ENCODE results near the gene SMIM27. TPM values are rescaled to one million over a fixed set of nuclear protein-coding genes. Genes with fewer than 3 reads are reported as not detected.
"Not testable (repeated sequence)": the region's sequence is repeated elsewhere in the genome, so short reads cannot be mapped to it uniquely, and the experiment has no call there.

SMIM27 gene
- total RNA-seq, 2 experiments from 2014 or later, result 30.4 to 34.9 TPM

DNA sequence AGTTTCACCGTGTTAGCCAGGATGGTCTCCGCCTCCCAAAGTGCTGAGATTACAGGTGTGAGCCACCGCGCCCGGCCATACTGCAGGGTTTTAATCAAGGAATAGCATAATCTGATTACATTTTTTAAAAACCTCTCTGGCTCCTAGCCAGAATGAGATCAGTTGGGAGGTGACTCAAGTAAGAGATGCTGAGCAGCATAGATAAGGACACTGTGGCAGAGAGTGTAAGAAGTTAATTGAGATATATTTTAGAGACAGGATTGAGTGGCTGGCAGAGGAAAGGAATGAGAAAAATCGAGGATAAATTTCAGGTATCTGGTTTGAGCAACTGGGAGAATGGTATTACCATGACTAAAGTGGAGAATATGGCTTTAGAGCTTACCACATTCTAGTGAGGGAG, 18.8 kb upstream of the SMIM27 start:
- H3K27me3 Mint-ChIP-seq, result no peaks in the 10 kb centered on the region
- H3K4me1 Mint-ChIP-seq, result peaks cover 1% of the 10 kb centered on the region
- no peak overlapping the region for H3K4me3 Mint-ChIP-seq
- no peak for ATAC-seq (ENCODE audit: low read depth)
- POLR2A ChIA-PET, result interaction anchor here (0.8 kb wide), 1 partner anchor 18 kb away, joined by 3 read pairs; no protein-coding TSS in a partner anchor
- H3K27ac Mint-ChIP-seq, result no peak overlapping the region
- H3K36me3 Mint-ChIP-seq, result peaks cover 24% of the 10 kb centered on the region
- no peak for DNase-seq
- no peaks in the 10 kb centered on the region for H3K9me3 Mint-ChIP-seq

DNA sequence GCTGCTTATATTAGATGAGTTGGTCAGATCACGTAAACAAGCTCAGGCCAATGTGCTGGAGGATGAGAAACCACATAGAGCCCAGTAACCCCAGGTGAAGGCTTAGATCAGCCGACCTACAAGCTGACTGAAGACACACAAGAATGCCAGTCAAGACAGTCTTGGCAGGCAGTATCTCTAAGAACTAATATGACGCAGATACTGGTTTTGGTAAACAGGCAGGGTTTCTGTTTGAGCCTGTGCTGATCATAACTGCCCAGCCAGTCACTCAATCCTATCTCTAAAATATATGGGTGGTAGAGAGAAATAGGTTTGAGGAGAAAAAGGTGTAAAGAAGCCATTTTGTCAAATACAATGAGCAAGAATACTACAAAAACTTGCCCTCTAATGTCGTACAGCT, 18.3 kb upstream of the SMIM27 start:
- DNase-seq, result no peak
- POLR2A ChIA-PET, result interaction anchor here (0.8 kb wide), 1 partner anchor 17 kb away, joined by 3 read pairs; no protein-coding TSS in a partner anchor
- no peak for ATAC-seq (ENCODE audit: low read depth)
- peaks cover 22% of the 10 kb centered on the region for H3K36me3 Mint-ChIP-seq
- H3K9me3 Mint-ChIP-seq, result no peaks in the 10 kb centered on the region
- no peak overlapping the region for H3K27ac Mint-ChIP-seq
- no peaks in the 10 kb centered on the region for H3K4me1 Mint-ChIP-seq
- no peaks in the 10 kb centered on the region for H3K27me3 Mint-ChIP-seq
- H3K4me3 Mint-ChIP-seq, result no peak overlapping the region

DNA sequence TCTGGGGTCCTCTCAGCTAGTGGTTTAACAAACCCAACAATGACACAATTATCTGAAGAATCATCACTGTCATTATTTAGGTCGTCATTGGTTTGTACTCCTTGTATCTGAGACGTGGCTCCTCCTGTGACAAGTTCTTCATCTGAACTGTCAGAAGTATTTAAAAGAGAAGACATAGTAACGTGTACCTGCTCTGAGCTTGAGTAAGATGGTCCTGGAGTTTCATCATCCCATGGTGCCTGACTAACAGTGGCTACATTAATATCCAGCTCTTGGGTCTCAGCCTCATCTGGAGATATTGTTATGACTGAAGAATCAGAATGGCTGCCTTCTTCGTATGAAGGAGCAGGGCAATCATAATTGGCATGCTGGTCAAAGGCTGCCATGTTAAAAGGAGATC, 9.1 kb upstream of the SMIM27 start:
- no peaks in the 10 kb centered on the region for H3K27me3 Mint-ChIP-seq
- no peak overlapping the region for H3K4me3 Mint-ChIP-seq
- H3K9me3 Mint-ChIP-seq, result no peaks in the 10 kb centered on the region
- ATAC-seq (ENCODE audit: low read depth), result no peak
- no peak overlapping the region for H3K27ac Mint-ChIP-seq
- POLR2A ChIA-PET, result no interaction called here
- no peak for DNase-seq
- H3K4me1 Mint-ChIP-seq, result peaks cover 10% of the 10 kb centered on the region
- H3K36me3 Mint-ChIP-seq, result peaks cover 20% of the 10 kb centered on the region

DNA sequence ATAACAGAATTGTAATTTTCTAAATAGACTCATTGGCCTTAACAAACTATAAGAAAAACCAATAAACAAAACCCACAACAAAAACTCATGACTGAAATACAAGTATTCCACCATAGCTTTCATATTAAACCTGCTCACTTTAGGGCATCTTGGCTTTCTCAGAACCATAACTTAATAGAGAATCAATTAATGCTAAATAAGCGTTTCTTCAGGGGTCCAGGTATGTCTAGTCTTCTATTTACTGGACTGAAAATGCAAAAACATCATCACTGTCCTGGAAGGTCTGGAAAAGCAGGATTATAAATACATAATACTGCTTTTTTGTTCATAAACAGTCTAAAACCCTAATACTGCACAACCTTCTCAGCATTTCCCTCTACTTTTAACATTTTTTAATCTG, 6.2 kb upstream of the SMIM27 start:
- H3K27me3 Mint-ChIP-seq, result no peaks in the 10 kb centered on the region
- DNase-seq (no peak), ATAC-seq (ENCODE audit: low read depth) (no peak)
- no peak overlapping the region for H3K4me3 Mint-ChIP-seq
- peaks cover 23% of the 10 kb centered on the region for H3K36me3 Mint-ChIP-seq
- POLR2A ChIA-PET, result no interaction called here
- H3K4me1 Mint-ChIP-seq, result peaks cover 21% of the 10 kb centered on the region
- H3K27ac Mint-ChIP-seq, result no peak overlapping the region
- no peaks in the 10 kb centered on the region for H3K9me3 Mint-ChIP-seq

DNA sequence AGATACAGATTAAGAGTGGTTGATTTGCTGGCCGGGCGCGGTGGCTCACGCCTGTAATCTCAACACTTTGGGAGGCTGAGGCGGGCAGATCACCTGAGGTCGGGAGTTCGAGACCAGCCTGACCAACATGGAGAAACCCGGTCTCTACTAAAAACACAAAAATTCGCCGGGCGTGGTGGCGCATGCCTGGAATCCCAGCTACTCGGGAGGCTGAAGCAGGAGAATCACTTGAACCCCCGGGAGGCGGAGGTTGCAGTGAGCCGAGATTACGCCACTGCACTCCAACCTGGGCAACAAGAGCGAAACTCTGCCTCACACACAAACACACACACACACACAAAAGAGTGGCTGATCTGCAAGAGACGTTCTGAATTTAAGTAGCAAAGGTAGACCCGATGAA, 3.9 kb upstream of the SMIM27 start:
- H3K4me3 Mint-ChIP-seq; H3K27me3 Mint-ChIP-seq; POLR2A ChIA-PET; DNase-seq; H3K9me3 Mint-ChIP-seq; ATAC-seq (ENCODE audit: low read depth); H3K27ac Mint-ChIP-seq: not testable (repeated sequence)
- Mint-ChIP-seq H3K4me1 (peaks cover 22% of the 10 kb centered on the region), H3K36me3 (peaks cover 17% of the 10 kb centered on the region)

DNA sequence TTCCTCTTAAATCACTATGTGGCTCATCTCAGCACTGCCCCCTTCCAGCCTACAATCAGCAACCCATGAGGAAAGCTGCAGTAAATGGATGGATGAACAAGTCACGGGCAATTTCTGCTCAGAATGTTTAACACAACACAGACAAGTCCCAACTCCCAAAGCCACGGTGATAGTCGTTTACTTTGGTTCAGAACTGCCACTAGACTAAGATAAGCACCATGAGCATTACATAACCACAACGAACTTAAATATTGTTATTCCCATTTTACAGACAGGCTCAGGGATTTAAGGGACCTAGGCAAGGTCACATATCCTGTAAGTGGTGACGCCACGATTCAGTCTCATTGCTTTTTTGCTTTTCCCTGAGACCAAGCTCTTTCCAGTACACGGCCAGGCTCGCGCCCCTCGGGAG, 2.0 kb upstream of the SMIM27 start:
- Mint-ChIP-seq H3K9me3 (no peaks in the 10 kb centered on the region), H3K27ac (peak overlapping the region; percentile 81), H3K36me3 (peaks cover 14% of the 10 kb centered on the region), H3K27me3 (no peaks in the 10 kb centered on the region), H3K4me3 (peak overlapping the region; percentile 98), H3K4me1 (peaks cover 28% of the 10 kb centered on the region)
- POLR2A ChIA-PET, result interaction anchor here (0.6 to 4.5 kb wide), 12 partner anchors 9 to 171 kb away, joined by 3 to 47 read pairs (median 5); partner anchors contain the start of genes ACO1, NDUFB6 and RIGI
- no peak for ATAC-seq (ENCODE audit: low read depth)
- no peak for DNase-seq

DNA sequence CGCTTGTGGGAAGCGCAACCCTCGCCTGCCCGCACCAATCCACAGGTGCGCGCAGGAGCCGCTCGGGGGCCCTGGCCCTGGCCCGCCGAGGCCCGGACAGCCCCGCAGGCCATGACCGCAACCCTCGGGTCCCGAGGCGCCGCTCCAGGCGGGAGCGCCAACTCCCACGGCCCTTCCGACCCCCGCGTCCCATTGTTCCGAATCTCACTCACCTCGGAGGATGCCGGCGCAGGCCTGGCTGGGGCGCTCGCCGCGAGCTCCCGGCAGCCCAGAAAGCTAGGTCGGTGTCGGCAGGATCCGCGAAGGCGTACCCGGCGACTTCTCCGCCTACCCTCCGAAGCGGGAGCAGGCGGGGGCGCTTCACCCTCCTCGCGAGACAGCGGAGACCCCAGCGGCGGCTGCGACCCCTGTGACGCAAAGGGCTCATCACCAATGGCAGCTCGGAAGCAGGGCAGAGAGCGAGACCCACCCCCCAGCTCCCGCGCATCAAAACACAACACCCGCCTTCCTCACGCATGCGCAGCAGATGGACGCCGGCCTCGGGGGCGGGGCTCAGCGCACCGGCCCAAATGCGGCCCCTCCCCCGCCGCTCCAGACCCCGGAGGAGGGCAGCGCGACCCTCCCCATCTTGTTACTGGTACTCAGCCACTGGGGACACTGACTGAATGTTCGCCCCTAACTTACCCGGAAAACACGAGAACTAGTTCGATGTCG, 1.4 kb upstream of the SMIM27 start:
- Mint-ChIP-seq H3K36me3 (peaks cover 14% of the 10 kb centered on the region), H3K27ac (peak overlapping the region; percentile 92), H3K9me3 (no peaks in the 10 kb centered on the region), H3K4me3 (peak overlapping the region; percentile 98), H3K27me3 (no peaks in the 10 kb centered on the region), H3K4me1 (peaks cover 28% of the 10 kb centered on the region)
- ATAC-seq (ENCODE audit: low read depth) (peak; percentile 77), DNase-seq (peak; percentile 94)
- POLR2A ChIA-PET, result interaction anchor here (0.6 to 4.5 kb wide), 14 partner anchors 9 to 448 kb away, joined by 3 to 47 read pairs (median 5); partner anchors contain the start of genes ACO1, NDUFB6 and RIGI

DNA sequence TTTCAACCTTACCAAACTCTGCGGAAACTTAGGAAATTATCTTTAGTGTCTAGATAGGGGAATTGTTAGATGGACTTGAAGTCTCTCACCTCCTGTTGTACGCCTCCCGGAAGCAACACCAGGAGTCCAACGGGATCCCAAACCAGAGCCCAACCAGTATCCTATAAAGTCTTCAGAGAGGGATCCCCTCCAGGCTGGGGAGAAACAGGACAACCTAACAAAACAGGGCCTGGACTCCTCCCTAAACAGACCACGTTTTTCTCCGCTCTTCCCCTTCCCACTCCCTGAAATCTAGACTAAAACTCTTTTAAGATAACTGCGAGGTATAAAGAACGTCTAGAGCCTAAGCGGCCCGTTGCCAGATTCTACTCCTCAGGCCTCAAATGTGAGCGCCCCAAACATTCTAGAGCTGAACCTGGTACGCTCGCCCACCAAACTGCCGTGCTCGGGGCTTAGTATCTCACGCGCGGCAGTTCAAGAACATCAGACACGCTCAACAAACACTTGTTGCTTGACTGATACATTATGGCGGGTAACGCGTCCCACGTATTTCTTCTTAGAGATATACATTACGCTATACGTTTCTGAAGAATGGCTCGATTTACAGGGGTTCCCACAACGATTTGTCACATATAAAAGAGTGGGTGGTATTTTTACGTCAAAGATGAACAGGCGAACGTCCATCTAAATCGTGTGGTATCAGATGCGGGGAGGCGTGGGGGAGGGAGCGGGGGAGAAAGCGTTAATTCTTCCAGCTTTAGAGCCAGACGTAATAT, 663 bp upstream of the SMIM27 start:
- no peaks in the 10 kb centered on the region for H3K9me3 Mint-ChIP-seq
- H3K4me3 Mint-ChIP-seq, result peak overlapping the region; percentile 98
- H3K27me3 Mint-ChIP-seq, result no peaks in the 10 kb centered on the region
- H3K4me1 Mint-ChIP-seq, result peaks cover 28% of the 10 kb centered on the region
- peak; percentile 8 for ATAC-seq (ENCODE audit: low read depth)
- peaks cover 16% of the 10 kb centered on the region for H3K36me3 Mint-ChIP-seq
- POLR2A ChIA-PET, result interaction anchor here (0.5 to 4.5 kb wide), 13 partner anchors 14 to 954 kb away, joined by 3 to 47 read pairs (median 5); partner anchors contain the start of genes ACO1, NDUFB6 and RIGI
- DNase-seq, result peak; percentile 62
- H3K27ac Mint-ChIP-seq, result peak overlapping the region; percentile 92

DNA sequence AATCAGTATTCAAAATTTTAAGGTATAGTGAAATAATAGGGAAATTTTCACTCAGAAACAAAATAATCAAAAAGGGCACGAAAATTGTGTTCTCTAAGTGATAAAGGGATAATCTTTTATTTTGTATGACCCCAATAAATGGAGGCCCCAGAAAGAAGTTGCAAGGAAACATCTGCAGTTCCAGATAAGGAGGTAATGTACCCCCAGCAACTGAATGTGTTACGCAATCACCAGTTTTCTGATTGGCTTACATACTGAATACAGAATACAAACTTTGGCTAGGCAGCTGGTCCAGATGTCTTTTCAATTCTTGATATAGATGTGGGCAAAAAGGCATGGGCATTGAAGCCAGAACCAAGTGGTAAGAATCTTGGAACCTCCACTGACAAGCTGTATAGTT, 2.0 kb downstream of the SMIM27 start:
- H3K4me3 Mint-ChIP-seq, result no peak overlapping the region
- no peak overlapping the region for H3K27ac Mint-ChIP-seq
- POLR2A ChIA-PET, result no interaction called here

DNA sequence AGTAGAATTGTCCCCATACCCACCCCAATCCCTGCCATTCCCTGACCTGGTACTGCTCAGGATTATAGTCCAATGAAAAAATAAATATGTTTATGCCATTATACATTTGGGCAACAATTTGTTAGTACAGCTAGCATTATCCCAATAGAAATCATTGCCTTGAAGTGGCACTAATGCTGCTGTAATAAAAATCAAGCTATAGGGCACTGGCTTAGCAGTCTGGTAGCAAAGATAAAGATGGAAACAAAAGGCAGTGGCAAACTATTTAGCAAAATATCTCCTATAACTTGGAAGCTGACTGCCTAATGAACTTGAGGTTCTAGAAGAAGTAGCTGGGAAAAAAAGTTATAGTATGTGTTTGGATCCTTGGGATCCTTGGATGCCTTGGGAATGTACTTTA, 2.5 kb downstream of the SMIM27 start:
- POLR2A ChIA-PET, result no interaction called here
- Mint-ChIP-seq H3K4me3 (no peak overlapping the region), H3K4me1 (peaks cover 21% of the 10 kb centered on the region), H3K27ac (no peak overlapping the region), H3K27me3 (no peaks in the 10 kb centered on the region), H3K9me3 (no peaks in the 10 kb centered on the region), H3K36me3 (peaks cover 18% of the 10 kb centered on the region)
- DNase-seq, result no peak
- ATAC-seq (ENCODE audit: low read depth), result no peak

More for the DNA sequence above, 2.0 kb downstream of the SMIM27 start:
- Mint-ChIP-seq H3K36me3 (peaks cover 15% of the 10 kb centered on the region), H3K27me3 (no peaks in the 10 kb centered on the region), H3K9me3 (no peaks in the 10 kb centered on the region), H3K4me1 (peaks cover 21% of the 10 kb centered on the region)
- DNase-seq (no peak), ATAC-seq (ENCODE audit: low read depth) (no peak)

DNA sequence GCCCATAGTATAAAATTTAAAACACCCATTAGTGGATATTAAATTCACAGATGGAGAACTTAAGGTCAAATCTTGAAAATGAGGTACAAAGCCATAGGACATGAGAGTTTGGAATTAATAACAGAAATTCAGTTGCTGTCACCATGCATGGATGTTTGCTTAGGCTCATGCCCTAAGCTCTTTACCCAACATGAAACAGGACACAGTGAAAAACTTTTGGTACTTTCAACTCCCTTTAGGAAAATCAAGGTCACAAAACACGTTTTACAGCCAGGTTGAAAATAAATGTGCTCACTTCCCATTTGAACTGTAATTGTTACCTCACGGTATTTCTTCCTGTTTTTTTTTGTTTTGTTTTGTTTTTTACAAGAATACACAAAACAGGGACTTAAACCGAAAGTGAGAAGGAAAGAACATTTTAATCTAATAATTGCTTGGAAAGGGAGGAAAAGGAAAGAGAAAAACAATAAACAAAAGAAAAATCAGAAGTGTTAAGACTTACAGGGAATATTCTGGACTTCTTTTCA, 6.3 kb downstream of the SMIM27 start:
- no peak overlapping the region for H3K27ac Mint-ChIP-seq
- peaks cover 17% of the 10 kb centered on the region for H3K4me1 Mint-ChIP-seq
- ATAC-seq (ENCODE audit: low read depth) (no peak), DNase-seq (no peak)
- H3K36me3 Mint-ChIP-seq, result peaks cover 20% of the 10 kb centered on the region
- POLR2A ChIA-PET, result no interaction called here
- H3K9me3 Mint-ChIP-seq, result no peaks in the 10 kb centered on the region
- no peaks in the 10 kb centered on the region for H3K27me3 Mint-ChIP-seq
- no peak overlapping the region for H3K4me3 Mint-ChIP-seq

DNA sequence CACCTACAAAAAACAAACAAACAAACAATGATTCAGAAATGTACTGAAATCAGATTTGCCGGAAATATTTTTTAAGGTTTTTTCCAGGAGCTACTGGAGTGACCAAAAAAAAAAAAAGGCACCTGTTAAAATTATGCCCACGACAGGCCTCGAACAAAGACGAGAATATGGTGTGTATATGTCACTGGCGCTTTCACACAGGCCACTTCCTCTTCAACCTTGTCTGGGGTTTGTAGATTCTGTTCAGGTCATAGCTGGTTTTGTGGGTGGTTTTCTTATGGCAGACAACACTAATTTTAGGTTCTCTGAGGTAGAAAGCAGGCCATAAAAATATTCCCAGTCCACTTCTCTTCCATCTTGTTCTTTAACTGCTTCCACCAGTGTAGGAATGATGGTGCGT, 13.8 kb downstream of the SMIM27 start:
- Mint-ChIP-seq H3K4me1 (peaks cover 19% of the 10 kb centered on the region), H3K27me3 (no peaks in the 10 kb centered on the region), H3K4me3 (peak overlapping the region; percentile 29), H3K36me3 (peaks cover 27% of the 10 kb centered on the region), H3K27ac (peak overlapping the region; percentile 57), H3K9me3 (no peaks in the 10 kb centered on the region)
- peak; percentile 63 for ATAC-seq (ENCODE audit: low read depth)
- POLR2A ChIA-PET, result interaction anchor here (0.7 to 2.0 kb wide), 2 partner anchors 10 to 15 kb away, joined by 3 to 9 read pairs; partner anchors contain the start of genes SMIM27 and TOPORS
- no peak for DNase-seq

DNA sequence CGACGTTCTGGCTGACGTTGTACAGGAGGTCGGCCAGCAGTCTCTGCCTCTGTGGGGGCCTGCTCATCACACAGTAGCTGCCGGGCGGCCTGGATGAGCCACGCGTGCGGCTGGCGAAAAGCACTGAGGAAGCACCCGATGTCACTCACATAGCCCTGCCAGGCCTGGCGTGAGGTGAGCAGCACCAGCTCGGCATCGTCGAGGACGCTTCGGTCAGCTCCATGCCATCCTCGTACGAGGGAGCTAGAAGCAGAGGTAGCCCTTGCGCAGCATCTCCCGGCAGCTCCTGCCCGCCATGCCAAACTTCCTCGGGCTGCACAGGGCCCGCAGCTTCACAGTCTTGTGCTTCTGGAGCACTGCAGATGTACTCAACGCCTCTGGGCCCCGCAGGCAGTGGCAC, 14.6 kb downstream of the SMIM27 start:
- DNase-seq, result no peak
- no peak for ATAC-seq (ENCODE audit: low read depth)
- no peak overlapping the region for H3K27ac Mint-ChIP-seq
- no peaks in the 10 kb centered on the region for H3K27me3 Mint-ChIP-seq
- H3K9me3 Mint-ChIP-seq, result no peaks in the 10 kb centered on the region
- H3K36me3 Mint-ChIP-seq, result peaks cover 24% of the 10 kb centered on the region
- no peak overlapping the region for H3K4me3 Mint-ChIP-seq
- peaks cover 17% of the 10 kb centered on the region for H3K4me1 Mint-ChIP-seq
- POLR2A ChIA-PET, result interaction anchor here (0.6 to 2.0 kb wide), 2 partner anchors 15 to 419 kb away, joined by 5 to 9 read pairs; partner anchors contain the start of genes SMIM27 and TOPORS
